Liver (tissue), 3 donors: ENCODE data around the gene KCNMA1.

Experiments used
- EGR1 ChIP-seq, 2 donors: IDR thresholded peaks; 2 replicates each; pipeline ENCODE4 v1.6.1; 2016 to 2018; ENCODE audit warnings: antibody characterized with exemption in 2 of 2, low read depth in 2 of 2
- JUND ChIP-seq, 2 donors: IDR thresholded peaks; 2 replicates each; pipeline ENCODE4 v1.6.1; 2016; ENCODE audit warnings: antibody characterized with exemption in 2 of 2
- RXRA ChIP-seq, 2 donors: IDR thresholded peaks; 2 replicates each; pipeline ENCODE4 v1.6.1; 2017 to 2018; ENCODE audit warnings: antibody characterized with exemption in 2 of 2, mild to moderate bottlenecking in 1 of 2
- SP1 ChIP-seq: IDR thresholded peaks from 2 replicates; pipeline ENCODE4 v1.6.1; 2018; ENCODE audit warnings: antibody characterized with exemption, mild to moderate bottlenecking
- TAF1 ChIP-seq: conservative IDR thresholded peaks from 2 replicates; pipeline ENCODE4 v1.6.1; 2016; ENCODE audit warnings: antibody characterized with exemption, mild to moderate bottlenecking
- YY1 ChIP-seq: IDR thresholded peaks from 2 replicates; pipeline ENCODE4 v1.6.1; 2016; ENCODE audit warnings: antibody characterized with exemption, mild to moderate bottlenecking
- TF ChIP-seq, protein P1 (sequence below): fragments of 150-350 bp; IDR thresholded peaks from 2 replicates; pipeline ENCODE4 v1.5.1; 2017; ENCODE audit warnings: improper control_type of control experiment, low read depth, low read length; ENCODE audit not compliant: missing input control
- TF ChIP-seq, protein P2 (sequence below): IDR thresholded peaks from 2 replicates; pipeline ENCODE4 v1.6.1; 2016; ENCODE audit warnings: antibody characterized with exemption, mild to moderate bottlenecking
- donor health status: healthy.
- donor health status: healthy.

DNA sequence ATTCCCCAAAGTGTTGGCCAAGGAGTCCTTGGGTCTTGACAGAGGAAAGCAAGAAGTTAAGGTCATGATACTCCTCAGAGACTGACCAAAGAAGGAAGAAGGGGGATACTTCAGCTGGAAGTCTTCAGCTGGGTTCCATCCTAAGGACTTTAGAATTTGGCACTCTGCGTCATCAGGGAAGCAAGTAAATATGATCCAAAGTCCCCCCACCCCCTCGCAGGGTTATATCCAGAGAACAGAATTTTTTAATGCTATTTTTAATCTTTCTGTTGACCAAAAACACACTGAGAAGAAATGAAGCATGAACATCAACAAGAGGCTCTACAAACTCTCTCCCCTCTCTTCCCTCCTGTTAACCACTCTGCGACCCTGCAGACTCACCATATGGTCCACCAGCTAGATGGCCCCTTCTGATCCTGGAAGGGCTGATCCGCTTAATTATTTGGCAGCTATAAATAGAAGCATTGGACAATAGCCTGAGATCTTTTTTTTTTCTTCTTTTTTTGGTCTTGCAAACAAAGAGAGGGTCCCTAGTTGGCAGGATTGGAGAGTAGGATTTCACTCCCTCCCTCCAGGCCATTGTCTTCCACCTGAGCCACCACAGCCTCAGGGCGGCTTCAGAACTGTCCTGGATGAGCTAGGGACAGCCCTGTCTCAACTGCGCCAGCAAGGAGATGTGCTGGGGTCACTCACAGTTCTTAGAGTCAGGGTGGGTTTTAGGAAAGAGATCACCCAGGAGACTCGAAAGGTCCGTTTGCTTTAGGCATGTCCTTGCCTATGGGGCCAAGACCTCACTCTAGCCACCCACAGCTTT lies 196.0 kb downstream of the KCNMA1 start:
- TF ChIP-seq, protein P1, sequence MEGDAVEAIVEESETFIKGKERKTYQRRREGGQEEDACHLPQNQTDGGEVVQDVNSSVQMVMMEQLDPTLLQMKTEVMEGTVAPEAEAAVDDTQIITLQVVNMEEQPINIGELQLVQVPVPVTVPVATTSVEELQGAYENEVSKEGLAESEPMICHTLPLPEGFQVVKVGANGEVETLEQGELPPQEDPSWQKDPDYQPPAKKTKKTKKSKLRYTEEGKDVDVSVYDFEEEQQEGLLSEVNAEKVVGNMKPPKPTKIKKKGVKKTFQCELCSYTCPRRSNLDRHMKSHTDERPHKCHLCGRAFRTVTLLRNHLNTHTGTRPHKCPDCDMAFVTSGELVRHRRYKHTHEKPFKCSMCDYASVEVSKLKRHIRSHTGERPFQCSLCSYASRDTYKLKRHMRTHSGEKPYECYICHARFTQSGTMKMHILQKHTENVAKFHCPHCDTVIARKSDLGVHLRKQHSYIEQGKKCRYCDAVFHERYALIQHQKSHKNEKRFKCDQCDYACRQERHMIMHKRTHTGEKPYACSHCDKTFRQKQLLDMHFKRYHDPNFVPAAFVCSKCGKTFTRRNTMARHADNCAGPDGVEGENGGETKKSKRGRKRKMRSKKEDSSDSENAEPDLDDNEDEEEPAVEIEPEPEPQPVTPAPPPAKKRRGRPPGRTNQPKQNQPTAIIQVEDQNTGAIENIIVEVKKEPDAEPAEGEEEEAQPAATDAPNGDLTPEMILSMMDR = no peak
- TF ChIP-seq JUND (IDR thresholded peaks at IDR 0.05) (no peak), YY1 (no peak), RXRA (IDR thresholded peaks at IDR 0.05) (no peak), SP1 (no peak), EGR1 (IDR thresholded peaks at IDR 0.05; ENCODE audit: low read depth in 2 of 2) (no peak), TAF1 (no peak)
- TF ChIP-seq, protein P2, sequence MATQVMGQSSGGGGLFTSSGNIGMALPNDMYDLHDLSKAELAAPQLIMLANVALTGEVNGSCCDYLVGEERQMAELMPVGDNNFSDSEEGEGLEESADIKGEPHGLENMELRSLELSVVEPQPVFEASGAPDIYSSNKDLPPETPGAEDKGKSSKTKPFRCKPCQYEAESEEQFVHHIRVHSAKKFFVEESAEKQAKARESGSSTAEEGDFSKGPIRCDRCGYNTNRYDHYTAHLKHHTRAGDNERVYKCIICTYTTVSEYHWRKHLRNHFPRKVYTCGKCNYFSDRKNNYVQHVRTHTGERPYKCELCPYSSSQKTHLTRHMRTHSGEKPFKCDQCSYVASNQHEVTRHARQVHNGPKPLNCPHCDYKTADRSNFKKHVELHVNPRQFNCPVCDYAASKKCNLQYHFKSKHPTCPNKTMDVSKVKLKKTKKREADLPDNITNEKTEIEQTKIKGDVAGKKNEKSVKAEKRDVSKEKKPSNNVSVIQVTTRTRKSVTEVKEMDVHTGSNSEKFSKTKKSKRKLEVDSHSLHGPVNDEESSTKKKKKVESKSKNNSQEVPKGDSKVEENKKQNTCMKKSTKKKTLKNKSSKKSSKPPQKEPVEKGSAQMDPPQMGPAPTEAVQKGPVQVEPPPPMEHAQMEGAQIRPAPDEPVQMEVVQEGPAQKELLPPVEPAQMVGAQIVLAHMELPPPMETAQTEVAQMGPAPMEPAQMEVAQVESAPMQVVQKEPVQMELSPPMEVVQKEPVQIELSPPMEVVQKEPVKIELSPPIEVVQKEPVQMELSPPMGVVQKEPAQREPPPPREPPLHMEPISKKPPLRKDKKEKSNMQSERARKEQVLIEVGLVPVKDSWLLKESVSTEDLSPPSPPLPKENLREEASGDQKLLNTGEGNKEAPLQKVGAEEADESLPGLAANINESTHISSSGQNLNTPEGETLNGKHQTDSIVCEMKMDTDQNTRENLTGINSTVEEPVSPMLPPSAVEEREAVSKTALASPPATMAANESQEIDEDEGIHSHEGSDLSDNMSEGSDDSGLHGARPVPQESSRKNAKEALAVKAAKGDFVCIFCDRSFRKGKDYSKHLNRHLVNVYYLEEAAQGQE = no peak
